ENCODE results near the gene LYRM2. TPM values are rescaled to one million over a fixed set of nuclear protein-coding genes. Genes with fewer than 3 reads are reported as not detected.

LYRM2 gene
- total and polyA plus RNA-seq, 9 donors, result 11.8 to 44.0 (median 26.2) TPM

GRCh38 chr6:89575562-89575960 lies 63.0 kb downstream of the LYRM2 start:
- no peak overlapping the region for H3K4me3 ChIP-seq
- TF ChIP-seq, protein P1, sequence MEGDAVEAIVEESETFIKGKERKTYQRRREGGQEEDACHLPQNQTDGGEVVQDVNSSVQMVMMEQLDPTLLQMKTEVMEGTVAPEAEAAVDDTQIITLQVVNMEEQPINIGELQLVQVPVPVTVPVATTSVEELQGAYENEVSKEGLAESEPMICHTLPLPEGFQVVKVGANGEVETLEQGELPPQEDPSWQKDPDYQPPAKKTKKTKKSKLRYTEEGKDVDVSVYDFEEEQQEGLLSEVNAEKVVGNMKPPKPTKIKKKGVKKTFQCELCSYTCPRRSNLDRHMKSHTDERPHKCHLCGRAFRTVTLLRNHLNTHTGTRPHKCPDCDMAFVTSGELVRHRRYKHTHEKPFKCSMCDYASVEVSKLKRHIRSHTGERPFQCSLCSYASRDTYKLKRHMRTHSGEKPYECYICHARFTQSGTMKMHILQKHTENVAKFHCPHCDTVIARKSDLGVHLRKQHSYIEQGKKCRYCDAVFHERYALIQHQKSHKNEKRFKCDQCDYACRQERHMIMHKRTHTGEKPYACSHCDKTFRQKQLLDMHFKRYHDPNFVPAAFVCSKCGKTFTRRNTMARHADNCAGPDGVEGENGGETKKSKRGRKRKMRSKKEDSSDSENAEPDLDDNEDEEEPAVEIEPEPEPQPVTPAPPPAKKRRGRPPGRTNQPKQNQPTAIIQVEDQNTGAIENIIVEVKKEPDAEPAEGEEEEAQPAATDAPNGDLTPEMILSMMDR (IDR thresholded peaks at IDR 0.05), result no peak
- no peak for TF ChIP-seq POLR2A (IDR thresholded peaks at IDR 0.05)
- TF ChIP-seq EP300 (IDR thresholded peaks at IDR 0.05), result no peak
- no peaks in the 10 kb centered on the region for H3K36me3 ChIP-seq
- no peak for DNase-seq
- 81 to 89% (median 86%) methylated on average over 2 of the region's 2 CpGs for WGBS, 3 donors
- H3K9me3 ChIP-seq, result no peaks in the 10 kb centered on the region
- H3K4me1 ChIP-seq (ENCODE audit: insufficient read depth), result no peaks in the 10 kb centered on the region
- no peaks in the 10 kb centered on the region for H3K27me3 ChIP-seq
- no peak overlapping the region for H3K27ac ChIP-seq
- intact Hi-C loops (cut with DNase I), result no loop called here

- Histone ChIP-seq H3K9me3 (no peaks in the 10 kb centered on the region), H3K4me3 (no peak overlapping the region), H3K4me1 (ENCODE audit: insufficient read depth) (no peaks in the 10 kb centered on the region), H3K27me3 (no peaks in the 10 kb centered on the region), H3K36me3 (no peaks in the 10 kb centered on the region), H3K27ac (no peak overlapping the region)
- intact Hi-C loops (cut with DNase I), result no loop called here
- no peak for DNase-seq
- WGBS, 3 donors, result 84 to 89% (median 89%) methylated on average over 2 of the region's 2 CpGs
- TF ChIP-seq POLR2A (IDR thresholded peaks at IDR 0.05) (no peak), EP300 (IDR thresholded peaks at IDR 0.05) (no peak)
- TF ChIP-seq, protein P1 (IDR thresholded peaks at IDR 0.05), result no peak
Measured at GRCh38 chr6:89574910-89575561, 63.5 kb downstream of the LYRM2 start.

DNA sequence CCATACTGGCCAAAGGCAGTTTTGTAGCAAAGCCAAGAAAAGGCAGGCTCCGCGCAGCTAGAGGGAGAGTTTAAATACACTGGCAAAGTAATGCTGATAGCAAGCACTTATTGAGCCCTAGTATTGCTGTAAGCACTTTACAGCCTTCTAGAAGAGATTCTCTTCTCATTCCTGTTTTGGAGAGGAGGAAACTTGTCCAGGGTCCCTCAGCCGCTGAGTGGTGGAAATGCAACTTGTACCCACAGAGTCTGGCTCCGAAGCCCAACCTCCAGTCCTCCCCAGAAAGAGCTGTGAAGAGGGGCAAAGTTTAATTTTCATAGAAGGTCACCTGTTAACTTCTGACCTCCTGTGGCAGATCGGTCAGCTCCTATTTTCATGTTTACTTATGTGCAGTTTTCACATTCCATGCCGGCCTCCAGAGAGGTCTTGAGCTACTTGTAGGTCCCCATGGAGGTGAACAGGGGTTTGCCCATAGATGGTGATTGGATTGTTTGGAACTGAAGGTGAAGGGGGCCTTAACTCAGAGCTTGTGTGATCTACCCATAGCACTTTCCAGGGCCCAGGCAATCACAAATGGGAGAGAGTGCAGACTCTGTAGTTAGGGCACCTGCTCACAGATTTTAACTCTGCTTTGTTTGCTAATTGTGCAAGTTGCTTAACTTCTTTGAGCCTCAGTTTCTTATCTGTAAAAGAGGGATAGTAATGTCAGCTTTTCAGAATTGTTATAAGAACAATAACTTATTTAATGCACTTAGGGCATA lies 70.7 kb downstream of the LYRM2 start:
- intact Hi-C loops (cut with DNase I), result no loop called here
- no peaks in the 10 kb centered on the region for H3K9me3 ChIP-seq
- no peak overlapping the region for H3K4me3 ChIP-seq
- no peak for DNase-seq
- no peaks in the 10 kb centered on the region for H3K27me3 ChIP-seq
- no peaks in the 10 kb centered on the region for H3K36me3 ChIP-seq
- H3K27ac ChIP-seq, result no peak overlapping the region
- 79 to 91% (median 90%) methylated on average over 6 of the region's 6 CpGs for WGBS, 3 donors
- peaks cover 12% of the 10 kb centered on the region for H3K4me1 ChIP-seq (ENCODE audit: insufficient read depth)
- TF ChIP-seq, protein P1 (IDR thresholded peaks at IDR 0.05), result no peak
- TF ChIP-seq POLR2A (IDR thresholded peaks at IDR 0.05) (no peak), EP300 (IDR thresholded peaks at IDR 0.05) (no peak)

DNA sequence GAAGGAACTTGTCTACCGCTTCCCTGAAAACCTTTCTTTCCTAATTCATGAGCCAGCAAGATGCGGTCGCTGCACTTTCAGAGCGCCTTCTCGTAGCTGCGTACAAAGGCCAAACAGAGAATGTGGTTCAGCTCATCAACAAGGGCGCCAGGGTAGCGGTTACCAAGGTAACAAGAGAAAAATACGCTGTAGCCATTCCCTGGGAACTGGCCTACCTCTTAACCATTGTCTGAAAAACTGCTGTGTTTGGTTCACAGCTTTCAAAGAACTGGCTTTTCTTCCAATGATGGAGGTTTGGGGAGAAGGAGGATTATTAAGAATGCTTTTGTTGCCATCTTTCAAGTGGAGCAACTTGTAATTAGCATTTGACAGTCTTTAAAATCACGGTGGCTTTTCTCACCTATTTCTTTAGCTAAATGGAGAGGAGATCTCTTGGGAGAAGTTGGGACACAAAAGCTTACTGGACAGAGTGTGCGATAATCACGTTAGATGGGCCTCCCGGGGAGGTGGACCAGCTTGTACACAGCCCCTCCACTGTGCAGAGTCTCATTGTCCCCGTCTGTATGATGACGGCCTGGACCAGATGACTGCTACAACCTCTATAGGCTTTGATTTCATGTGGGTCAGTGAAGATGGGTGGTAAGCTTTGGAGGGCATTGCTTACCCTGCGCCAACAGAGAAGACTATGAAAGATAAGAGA lies 71.5 kb downstream of the LYRM2 start:
- Histone ChIP-seq H3K27me3 (no peaks in the 10 kb centered on the region), H3K36me3 (no peaks in the 10 kb centered on the region), H3K9me3 (no peaks in the 10 kb centered on the region), H3K4me3 (no peak overlapping the region), H3K27ac (no peak overlapping the region), H3K4me1 (ENCODE audit: insufficient read depth) (peaks cover 12% of the 10 kb centered on the region)
- intact Hi-C loops (cut with DNase I), result no loop called here
- WGBS, 3 donors, result 93 to 94% (median 93%) methylated on average over 16 of the region's 16 CpGs
- no peak for TF ChIP-seq POLR2A (IDR thresholded peaks at IDR 0.05)
- TF ChIP-seq, protein P1 (IDR thresholded peaks at IDR 0.05), result no peak
- no peak for TF ChIP-seq EP300 (IDR thresholded peaks at IDR 0.05)
- no peak for DNase-seq

Data from ovary (tissue), 9 donors.